MM.1S (cell line): ENCODE measurements around the gene AUTS2.

ENCODE experiments used
- EZH2 ChIP-seq: fragments of 300-600 bp; sonication (generic); optimal IDR thresholded peaks from 2 replicates; pipeline ENCODE3; 2017; ENCODE audit warnings: low read depth, mild to moderate bottlenecking, antibody characterized with exemption, low read length, mixed read lengths
- EZH2phosphoT487 ChIP-seq: fragments of 300-600 bp; sonication (generic); IDR thresholded peaks from 2 replicates; pipeline ENCODE4 v1.6.1; 2018; ENCODE audit warnings: antibody characterized with exemption, low read length
- TF ChIP-seq, protein P1 (sequence below): fragments of 300-600 bp; sonication (generic); IDR thresholded peaks from 2 replicates; pipeline ENCODE4 v1.5.1; 2016; ENCODE audit warnings: antibody characterized with exemption, low read length, mixed read lengths

DNA sequence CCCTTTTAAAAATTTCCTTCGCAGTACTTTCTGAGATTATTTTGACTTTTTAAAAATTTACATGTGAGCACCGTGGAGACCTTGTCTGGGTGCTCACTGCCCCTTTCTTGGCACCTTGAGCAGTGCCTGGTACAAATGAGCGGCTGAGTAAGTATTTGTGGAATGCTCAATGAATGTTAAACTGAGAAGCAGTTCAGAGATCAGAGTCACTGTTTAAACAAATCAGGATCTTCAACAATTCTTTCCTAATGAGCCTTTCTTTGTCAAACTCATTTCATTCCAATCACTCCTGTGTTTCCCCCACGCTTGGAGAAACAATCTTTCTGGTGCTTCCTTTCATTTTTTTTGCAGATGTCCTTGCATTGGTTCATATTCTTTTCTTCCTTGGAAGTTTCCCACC is 922.3 kb downstream of the AUTS2 start:
- TF ChIP-seq EZH2 (no peak), EZH2phosphoT487 (no peak)
- TF ChIP-seq, protein P1, sequence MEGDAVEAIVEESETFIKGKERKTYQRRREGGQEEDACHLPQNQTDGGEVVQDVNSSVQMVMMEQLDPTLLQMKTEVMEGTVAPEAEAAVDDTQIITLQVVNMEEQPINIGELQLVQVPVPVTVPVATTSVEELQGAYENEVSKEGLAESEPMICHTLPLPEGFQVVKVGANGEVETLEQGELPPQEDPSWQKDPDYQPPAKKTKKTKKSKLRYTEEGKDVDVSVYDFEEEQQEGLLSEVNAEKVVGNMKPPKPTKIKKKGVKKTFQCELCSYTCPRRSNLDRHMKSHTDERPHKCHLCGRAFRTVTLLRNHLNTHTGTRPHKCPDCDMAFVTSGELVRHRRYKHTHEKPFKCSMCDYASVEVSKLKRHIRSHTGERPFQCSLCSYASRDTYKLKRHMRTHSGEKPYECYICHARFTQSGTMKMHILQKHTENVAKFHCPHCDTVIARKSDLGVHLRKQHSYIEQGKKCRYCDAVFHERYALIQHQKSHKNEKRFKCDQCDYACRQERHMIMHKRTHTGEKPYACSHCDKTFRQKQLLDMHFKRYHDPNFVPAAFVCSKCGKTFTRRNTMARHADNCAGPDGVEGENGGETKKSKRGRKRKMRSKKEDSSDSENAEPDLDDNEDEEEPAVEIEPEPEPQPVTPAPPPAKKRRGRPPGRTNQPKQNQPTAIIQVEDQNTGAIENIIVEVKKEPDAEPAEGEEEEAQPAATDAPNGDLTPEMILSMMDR = no peak
